ENCODE data around the gene NAA60.
"Not testable (repeated sequence)": the region's sequence is repeated elsewhere in the genome, so short reads cannot be mapped to it uniquely, and the experiment has no call there.

The NAA60 gene

GRCh38 chr16:3472878-3473595 lies 29.6 kb downstream of the NAA60 start:
- Mint-ChIP-seq H3K4me1 (ENCODE audit: low read depth) (peaks cover 16% of the 10 kb centered on the region), H3K27ac (peak overlapping the region; percentile 55), H3K4me3 (no peak overlapping the region), H3K27me3 (no peaks in the 10 kb centered on the region), H3K36me3 (ENCODE audit: low read depth) (peaks cover 15% of the 10 kb centered on the region), H3K9me3 (no peaks in the 10 kb centered on the region)

DNA sequence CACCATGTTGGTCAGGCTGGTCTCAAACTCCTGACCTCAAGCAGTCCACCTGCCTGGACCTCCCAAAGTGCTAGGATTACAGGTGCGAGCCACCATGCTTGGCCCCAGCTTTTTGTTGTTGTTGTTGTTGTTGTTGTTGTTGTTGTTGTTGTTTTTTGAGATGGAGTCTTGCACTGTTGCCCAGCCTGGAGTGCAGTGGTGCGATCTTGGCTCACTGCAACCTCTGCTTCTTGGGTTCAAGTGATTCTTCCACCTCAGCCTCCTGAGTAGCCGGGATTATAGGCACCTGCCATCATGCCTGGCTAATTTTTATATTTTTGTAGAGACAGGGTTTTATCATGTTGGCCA lies 30.1 kb downstream of the NAA60 start:
- Mint-ChIP-seq H3K36me3 (ENCODE audit: low read depth) (peaks cover 16% of the 10 kb centered on the region), H3K4me1 (ENCODE audit: low read depth) (peaks cover 12% of the 10 kb centered on the region)
- H3K27me3 Mint-ChIP-seq, H3K4me3 Mint-ChIP-seq, H3K9me3 Mint-ChIP-seq, H3K27ac Mint-ChIP-seq: not testable (repeated sequence)

GRCh38 chr16:3474136-3474779 lies 30.8 kb downstream of the NAA60 start:
- no peaks in the 10 kb centered on the region for H3K27me3 Mint-ChIP-seq
- H3K4me1 Mint-ChIP-seq (ENCODE audit: low read depth): peaks cover 13% of the 10 kb centered on the region
- H3K4me3 Mint-ChIP-seq: no peak overlapping the region
- H3K36me3 Mint-ChIP-seq (ENCODE audit: low read depth): peaks cover 18% of the 10 kb centered on the region
- H3K27ac Mint-ChIP-seq: no peak overlapping the region
- no peaks in the 10 kb centered on the region for H3K9me3 Mint-ChIP-seq

DNA sequence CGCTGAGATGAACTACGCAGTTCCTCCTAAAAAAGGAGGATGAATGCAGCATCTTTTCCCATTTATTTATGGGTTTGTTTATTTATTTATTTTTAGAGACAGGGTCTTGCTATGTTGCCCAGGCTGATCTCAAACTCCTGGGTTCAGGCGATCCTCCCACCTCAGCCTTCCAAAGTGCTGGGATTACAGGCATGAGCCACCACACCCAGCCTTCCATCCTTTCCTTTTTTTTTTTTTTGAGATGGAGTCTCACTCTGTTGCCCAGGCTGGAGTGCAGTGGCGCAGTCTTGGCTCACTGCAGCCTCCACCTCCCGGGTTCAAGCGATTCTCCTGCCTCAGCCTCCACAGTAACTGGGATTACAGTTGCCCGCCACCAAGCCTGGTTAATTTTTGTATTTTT lies 31.4 kb downstream of the NAA60 start:
- H3K27ac Mint-ChIP-seq, H3K9me3 Mint-ChIP-seq, H3K27me3 Mint-ChIP-seq, H3K4me3 Mint-ChIP-seq: not testable (repeated sequence)
- Mint-ChIP-seq H3K4me1 (ENCODE audit: low read depth) (peaks cover 19% of the 10 kb centered on the region), H3K36me3 (ENCODE audit: low read depth) (peaks cover 22% of the 10 kb centered on the region)

DNA sequence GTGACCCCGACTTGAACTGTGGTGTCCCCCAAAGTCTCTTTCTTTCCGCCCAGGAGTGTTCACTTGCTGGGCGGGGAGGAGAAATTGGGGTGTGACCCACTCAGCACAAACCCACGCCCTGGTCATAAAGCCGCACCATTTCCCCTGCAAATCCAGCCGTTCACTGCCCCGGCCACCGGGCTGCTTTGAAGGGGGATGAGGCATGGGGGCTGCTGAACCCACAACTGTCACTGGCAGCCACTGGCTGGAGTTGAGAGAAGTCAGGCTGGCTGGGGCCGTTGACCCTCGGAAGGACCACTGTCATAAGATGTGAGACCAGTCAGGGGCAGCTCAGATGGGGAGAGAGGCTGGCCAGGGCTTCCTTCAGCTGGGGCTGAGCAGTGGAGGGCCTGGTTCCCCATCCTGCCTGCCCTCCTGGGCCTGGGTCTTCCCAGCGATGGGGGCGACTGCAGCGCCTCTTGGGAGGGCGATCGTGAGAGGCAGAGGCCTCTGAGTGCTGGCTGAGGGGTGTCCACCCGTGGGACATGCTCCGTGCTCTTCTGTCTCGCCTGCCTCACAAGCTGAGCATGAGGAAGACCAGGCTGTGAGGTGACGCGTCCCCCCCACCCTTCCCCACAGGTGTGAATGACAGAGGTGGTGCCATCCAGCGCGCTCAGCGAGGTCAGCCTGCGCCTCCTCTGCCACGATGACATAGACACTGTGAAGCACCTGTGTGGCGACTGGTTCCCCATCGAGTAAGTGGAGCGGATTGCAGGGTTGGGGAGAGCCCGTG lies 32.3 kb downstream of the NAA60 start:
- no peak overlapping the region for H3K27ac Mint-ChIP-seq
- no peaks in the 10 kb centered on the region for H3K27me3 Mint-ChIP-seq
- H3K9me3 Mint-ChIP-seq: no peaks in the 10 kb centered on the region
- no peak overlapping the region for H3K4me3 Mint-ChIP-seq
- peaks cover 25% of the 10 kb centered on the region for H3K36me3 Mint-ChIP-seq (ENCODE audit: low read depth)
- H3K4me1 Mint-ChIP-seq (ENCODE audit: low read depth): peaks cover 21% of the 10 kb centered on the region

- Mint-ChIP-seq H3K27me3 (no peaks in the 10 kb centered on the region), H3K4me1 (ENCODE audit: low read depth) (peaks cover 21% of the 10 kb centered on the region), H3K4me3 (no peak overlapping the region), H3K9me3 (no peaks in the 10 kb centered on the region), H3K27ac (no peak overlapping the region), H3K36me3 (ENCODE audit: low read depth) (peaks cover 31% of the 10 kb centered on the region)
Measured at GRCh38 chr16:3476409-3476808, 32.9 kb downstream of the NAA60 start.

- Mint-ChIP-seq H3K9me3 (no peaks in the 10 kb centered on the region), H3K36me3 (ENCODE audit: low read depth) (peaks cover 33% of the 10 kb centered on the region), H3K27me3 (no peaks in the 10 kb centered on the region), H3K4me1 (ENCODE audit: low read depth) (peaks cover 10% of the 10 kb centered on the region), H3K4me3 (no peak overlapping the region), H3K27ac (no peak overlapping the region)
Measured at GRCh38 chr16:3478242-3478925, 34.9 kb downstream of the NAA60 start.

- Mint-ChIP-seq H3K4me3 (no peak overlapping the region), H3K36me3 (ENCODE audit: low read depth) (peaks cover 39% of the 10 kb centered on the region), H3K27ac (peak overlapping the region; percentile 76), H3K27me3 (no peaks in the 10 kb centered on the region), H3K4me1 (ENCODE audit: low read depth) (peaks cover 10% of the 10 kb centered on the region), H3K9me3 (no peaks in the 10 kb centered on the region)
Measured at GRCh38 chr16:3479654-3480216, 36.3 kb downstream of the NAA60 start.

DNA sequence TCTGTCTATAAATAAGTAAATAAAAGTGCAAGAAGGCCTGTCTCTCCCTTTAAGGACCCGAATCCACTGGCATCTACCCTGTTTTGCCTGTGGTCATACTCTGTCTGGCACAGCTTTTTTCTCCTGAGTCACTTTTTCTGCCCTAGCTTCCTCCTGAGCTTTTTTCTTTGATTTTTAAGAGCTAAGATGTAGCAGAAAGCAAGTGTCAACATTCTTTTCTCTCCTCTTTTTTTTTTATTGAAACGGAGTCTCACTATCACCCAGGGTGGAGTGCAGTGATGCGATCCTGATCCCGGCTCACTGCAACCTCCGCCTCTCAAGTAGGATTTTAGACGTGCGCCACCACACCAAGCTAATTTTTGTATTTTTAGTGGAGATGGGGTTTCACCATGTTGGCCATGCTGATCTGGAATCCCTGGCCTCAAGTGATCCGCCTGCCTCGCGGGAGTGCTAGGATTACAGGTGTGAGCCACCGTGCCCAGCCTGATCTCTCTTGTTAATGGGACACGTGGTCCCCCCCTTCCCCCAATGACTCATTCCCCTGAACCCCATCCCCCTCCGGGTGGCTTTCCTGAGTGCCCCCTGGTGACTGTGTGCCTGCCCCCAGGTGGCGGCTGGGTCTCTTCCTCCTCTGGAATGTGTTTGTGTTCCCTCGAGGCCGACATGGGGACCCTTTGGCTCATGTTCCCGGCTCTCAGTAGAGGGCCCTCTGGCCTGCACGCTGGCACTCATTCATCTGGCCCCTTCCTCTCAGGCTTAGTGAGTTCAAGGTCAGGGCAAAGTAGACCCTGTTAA lies 37.6 kb downstream of the NAA60 start:
- Mint-ChIP-seq H3K9me3 (no peaks in the 10 kb centered on the region), H3K4me3 (no peak overlapping the region), H3K36me3 (ENCODE audit: low read depth) (peaks cover 39% of the 10 kb centered on the region), H3K27ac (no peak overlapping the region), H3K4me1 (ENCODE audit: low read depth) (peaks cover 10% of the 10 kb centered on the region), H3K27me3 (no peaks in the 10 kb centered on the region)

GRCh38 chr16:3481696-3482658 lies 38.5 kb downstream of the NAA60 start:
- peaks cover 10% of the 10 kb centered on the region for H3K4me1 Mint-ChIP-seq (ENCODE audit: low read depth)
- no peak overlapping the region for H3K4me3 Mint-ChIP-seq
- H3K27ac Mint-ChIP-seq: no peak overlapping the region
- H3K36me3 Mint-ChIP-seq (ENCODE audit: low read depth): peaks cover 44% of the 10 kb centered on the region
- H3K9me3 Mint-ChIP-seq: no peaks in the 10 kb centered on the region
- H3K27me3 Mint-ChIP-seq: no peaks in the 10 kb centered on the region

GRCh38 chr16:3482659-3483241 lies 39.3 kb downstream of the NAA60 start:
- Mint-ChIP-seq H3K36me3 (ENCODE audit: low read depth) (peaks cover 44% of the 10 kb centered on the region), H3K27me3 (no peaks in the 10 kb centered on the region), H3K9me3 (no peaks in the 10 kb centered on the region), H3K4me1 (ENCODE audit: low read depth) (peaks cover 10% of the 10 kb centered on the region), H3K4me3 (no peak overlapping the region), H3K27ac (peak overlapping the region; percentile 40)

GRCh38 chr16:3484318-3485096 lies 41.0 kb downstream of the NAA60 start:
- H3K27ac Mint-ChIP-seq: no peak overlapping the region
- H3K27me3 Mint-ChIP-seq: no peaks in the 10 kb centered on the region
- no peak overlapping the region for H3K4me3 Mint-ChIP-seq
- H3K4me1 Mint-ChIP-seq (ENCODE audit: low read depth): peaks cover 6% of the 10 kb centered on the region
- H3K36me3 Mint-ChIP-seq (ENCODE audit: low read depth): peaks cover 41% of the 10 kb centered on the region
- no peaks in the 10 kb centered on the region for H3K9me3 Mint-ChIP-seq

Data from stimulated activated naive CD8-positive, alpha-beta T cell treated with anti-CD3 and anti-CD28 coated beads, Interleukin-15, Interleukin-2, amounts not matched to agents 100 ng/mL and 50 ng/mL, for 24 hours (primary cell).